ENCODE results near the gene TRMT2A.

GRCh38 chr22:20062043-20062765, 54.8 kb downstream of the TRMT2A start:
- TF ChIP-seq CTCF (IDR thresholded peaks at IDR 0.05) (no peak), EZH2phosphoT487 (IDR thresholded peaks at IDR 0.05) (no peak)
